ENCODE results near the gene EXOC6.

DNA sequence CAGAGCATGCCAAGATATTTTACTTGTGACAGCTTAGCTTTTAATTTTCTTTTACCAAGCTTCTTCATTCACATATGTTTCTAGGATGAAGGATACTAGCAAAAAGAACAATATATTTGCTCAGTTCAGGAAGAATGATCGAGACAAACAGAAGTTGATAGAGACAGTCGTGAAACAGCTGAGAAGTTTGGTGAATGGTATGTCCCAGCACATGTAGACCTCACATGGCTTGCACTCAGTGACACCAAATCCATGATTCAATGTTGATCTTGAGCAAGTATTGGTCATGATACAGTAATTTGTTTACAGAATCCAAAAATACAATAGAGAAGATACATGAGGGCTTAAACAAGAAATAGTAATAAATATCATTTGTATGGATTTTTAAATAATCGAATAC is 209.8 kb downstream of the EXOC6 start:
- TF ChIP-seq GATA2 (IDR thresholded peaks at IDR 0.05; ENCODE audit: low read depth, low read length) (no peak), GATA3 (IDR thresholded peaks at IDR 0.05; ENCODE audit: low read depth, low read length) (no peak)
